Superior temporal gyrus (tissue), 1 donor: ENCODE measurements around the gene DAPK1.
"Not testable (repeated sequence)": the region's sequence is repeated elsewhere in the genome, so short reads cannot be mapped to it uniquely, and the experiment has no call there.

ENCODE experiments used
- DNase-seq: peaks from one replicate; pipeline ENCODE4 v3.0.0-alpha.2; 2016; ENCODE audit errors: extremely low spot score

The DAPK1 gene

DNA sequence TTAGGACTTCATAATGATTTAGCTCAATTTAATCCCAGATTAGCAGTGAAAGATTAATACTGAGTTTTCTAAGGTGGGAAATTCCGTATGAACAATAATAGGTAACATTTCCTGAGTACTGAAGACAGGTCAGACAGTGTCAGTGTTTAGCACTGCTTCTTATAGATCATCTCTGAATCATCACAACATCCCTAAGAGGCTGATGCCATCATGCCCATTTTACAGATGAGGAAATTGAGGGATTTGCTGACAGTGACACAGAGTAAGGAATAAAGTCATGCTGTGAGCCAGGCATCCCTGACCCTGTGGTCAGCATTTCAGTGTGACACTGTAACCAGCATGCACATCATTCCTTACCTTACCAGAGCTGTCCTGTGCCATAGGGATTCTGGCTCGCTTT is 44.5 kb downstream of the DAPK1 start:
- no peak for DNase-seq

DNA sequence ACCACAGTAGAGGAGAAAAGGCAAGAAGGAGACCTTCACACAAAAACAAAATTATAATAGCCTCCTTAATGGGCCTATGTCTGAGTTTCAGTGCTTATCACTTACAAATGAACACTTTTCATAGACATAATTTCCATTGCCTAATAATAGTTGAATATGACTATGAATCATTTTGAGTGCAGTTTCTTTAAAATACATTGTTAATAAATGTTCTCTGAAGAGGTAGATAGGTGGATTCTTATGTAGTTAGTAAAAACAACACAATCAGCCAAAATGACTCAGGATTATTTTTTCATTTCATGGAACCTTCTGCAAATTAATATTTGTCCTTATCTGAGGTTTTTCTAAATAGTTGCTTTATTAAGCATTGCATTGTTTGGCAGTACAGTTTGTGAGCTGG is 45.6 kb downstream of the DAPK1 start:
- DNase-seq, result no peak

DNA sequence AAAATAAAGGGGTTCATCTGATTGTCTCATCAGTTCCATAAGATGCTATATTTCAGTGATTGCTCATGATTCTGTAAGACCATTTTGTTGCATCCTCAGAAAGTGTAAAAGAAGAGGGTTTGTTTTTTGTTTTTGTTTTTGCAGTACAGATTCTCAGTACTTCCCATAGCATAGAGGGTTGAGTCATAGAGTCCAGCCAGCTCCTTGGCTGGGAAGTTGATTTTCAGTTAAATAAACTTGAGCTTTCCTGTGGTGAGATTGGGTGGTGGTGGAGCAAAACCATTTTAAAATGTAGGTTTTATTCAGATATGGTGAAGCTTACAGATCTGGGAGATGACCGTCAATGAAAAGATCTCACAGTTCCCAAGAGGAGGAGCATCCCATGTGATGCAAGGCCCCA is 48.2 kb downstream of the DAPK1 start:
- no peak for DNase-seq

DNA sequence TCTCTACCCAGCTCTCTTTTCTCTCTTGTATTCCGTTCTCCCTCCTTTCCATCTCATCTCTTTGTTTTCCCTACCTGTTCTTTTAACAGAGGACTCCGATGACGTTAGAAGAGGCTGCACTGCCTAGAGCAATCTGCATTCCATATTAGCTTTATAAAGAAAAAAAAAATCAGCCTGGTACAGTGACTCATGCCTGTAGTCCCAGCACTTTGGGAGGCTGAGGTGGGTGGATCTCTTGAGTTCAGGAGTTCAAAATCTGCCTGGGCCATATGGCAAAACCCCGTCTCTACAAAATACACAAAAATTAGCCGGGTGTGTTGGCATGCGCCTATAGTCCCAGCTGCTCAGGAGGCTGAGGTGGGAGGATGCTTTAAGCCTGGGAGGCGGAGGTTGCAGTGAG is 49.0 kb downstream of the DAPK1 start:
- DNase-seq, result no peak

DNA sequence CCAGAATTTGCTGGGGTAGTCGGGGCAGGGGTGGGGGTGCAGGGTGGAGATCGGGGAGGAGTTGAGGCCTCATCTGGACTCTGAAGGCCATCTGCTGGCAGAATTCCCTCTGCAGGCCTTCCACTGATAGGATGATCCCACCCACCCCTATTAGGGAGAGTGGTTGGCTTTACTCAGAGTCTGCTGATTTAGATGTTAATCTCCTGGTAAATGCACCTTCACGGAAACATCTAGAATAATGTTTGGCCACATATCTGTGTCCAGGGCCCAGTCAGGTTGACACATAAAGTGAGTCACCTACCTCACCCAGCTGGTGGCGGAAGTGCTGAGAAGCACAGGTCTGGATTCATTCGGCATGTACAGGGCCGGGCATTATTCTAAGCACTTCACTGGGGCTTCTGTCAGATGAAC is 50.0 kb downstream of the DAPK1 start:
- no peak for DNase-seq

DNA sequence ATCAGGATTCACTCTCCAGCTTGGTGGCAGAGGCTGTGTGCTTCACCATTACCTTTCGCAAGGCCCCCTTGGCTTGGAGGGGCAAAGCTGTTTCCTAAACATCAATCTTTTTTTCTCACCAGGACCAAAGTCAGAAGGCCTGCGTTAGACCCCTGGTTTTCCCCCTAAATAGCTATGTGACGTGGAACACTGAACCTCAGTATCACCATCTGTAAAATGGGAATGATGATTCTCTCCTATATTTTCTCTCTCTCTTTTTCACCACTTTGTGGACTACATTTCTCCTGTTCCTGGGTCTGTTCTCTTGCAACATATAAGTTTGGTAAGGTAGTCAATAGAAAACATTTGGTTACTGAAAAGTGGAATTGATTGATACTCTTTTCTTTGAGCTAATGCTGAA is 50.5 kb downstream of the DAPK1 start:
- DNase-seq, result no peak

DNA sequence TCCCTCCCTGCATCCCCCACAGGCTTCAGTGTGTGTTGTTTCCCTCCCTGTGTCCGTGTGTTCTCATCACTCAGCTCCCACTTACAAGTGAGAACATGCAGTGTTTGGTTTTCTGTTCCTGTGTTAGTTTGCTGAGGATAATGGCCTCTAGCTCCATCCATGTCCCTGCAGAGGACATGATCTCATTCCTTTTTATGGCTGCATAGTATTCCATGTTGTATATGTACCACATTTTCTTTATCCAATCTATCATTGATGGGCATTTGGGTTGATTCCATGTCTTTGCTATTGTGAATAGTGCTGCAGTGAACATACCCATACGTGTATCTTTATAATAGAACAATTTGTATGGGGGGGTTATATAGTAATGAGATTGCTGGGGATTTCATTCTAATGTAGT is 51.4 kb downstream of the DAPK1 start:
- DNase-seq, result not testable (repeated sequence)

DNA sequence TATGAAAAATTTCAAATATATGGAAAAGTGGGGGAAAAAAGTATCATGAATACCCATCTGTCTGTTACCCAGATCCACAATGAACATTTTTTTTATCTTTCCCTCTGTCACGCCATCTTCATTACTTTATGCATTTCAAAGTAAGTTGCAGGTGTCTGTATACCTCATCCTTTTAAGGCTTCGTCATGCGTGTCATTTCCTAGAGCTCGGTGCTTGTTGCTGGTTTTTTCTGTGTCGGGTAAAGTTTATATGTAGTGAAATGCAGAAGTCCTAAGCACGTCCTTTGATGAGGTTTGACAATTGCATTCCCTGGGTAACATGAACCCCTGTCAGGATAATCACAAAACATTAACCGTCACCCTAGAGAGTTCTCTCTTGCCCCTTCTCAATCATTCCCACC is 52.1 kb downstream of the DAPK1 start:
- no peak for DNase-seq

DNA sequence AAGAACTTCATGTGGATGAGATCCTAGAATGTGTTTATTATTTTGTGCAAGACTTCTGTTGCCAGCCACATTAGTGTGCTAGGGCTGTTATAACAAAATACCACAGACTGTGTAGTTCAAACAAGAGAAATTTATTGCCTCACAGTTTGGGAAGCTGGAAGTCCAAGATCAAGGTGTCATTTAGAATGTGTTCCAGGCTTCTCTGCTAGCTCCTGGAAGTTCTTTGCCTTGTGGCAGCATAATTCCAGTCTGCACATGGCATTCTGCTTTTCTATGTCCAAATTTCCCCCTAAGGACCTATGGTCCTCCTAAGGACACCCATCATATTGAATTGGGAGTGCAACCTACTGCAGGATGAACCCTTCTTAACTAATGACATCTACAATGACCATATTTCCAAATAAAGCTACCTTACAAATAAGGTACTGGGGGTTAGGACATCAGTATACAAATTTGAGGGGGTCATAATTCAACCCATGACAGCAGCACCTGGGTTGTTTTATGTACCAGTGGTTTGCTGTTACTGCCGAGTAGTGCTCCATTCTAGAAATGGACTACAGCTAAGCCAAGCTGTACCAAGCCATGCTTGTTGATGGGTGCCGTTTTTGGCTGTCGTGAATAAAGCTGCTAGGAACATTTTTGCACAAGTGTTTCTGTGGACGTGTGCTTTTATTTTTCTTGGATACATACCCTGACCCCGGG is 52.7 kb downstream of the DAPK1 start:
- DNase-seq, result no peak

DNA sequence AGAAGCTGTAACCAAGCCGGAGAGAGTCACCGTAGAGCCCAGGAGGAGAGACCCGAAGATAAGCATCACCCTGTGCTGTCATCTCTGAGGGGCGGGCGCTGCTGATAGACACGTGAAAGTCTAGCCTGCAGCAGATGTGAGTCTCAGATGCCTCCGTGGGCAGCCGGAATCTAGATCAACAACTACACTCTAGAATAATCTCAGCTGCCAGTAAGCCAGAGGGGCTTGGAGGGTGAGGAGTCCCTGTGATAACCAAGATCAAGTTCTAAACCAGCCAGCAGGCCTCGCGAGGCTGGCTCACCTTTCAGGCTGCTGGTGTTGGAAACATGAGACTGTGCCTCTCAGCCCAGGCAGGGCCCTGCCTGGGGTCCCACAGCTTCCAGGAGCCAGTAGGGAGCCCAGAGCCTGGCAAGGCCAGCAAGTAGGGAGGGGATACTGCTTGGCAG is 54.1 kb downstream of the DAPK1 start:
- DNase-seq, result no peak

DNA sequence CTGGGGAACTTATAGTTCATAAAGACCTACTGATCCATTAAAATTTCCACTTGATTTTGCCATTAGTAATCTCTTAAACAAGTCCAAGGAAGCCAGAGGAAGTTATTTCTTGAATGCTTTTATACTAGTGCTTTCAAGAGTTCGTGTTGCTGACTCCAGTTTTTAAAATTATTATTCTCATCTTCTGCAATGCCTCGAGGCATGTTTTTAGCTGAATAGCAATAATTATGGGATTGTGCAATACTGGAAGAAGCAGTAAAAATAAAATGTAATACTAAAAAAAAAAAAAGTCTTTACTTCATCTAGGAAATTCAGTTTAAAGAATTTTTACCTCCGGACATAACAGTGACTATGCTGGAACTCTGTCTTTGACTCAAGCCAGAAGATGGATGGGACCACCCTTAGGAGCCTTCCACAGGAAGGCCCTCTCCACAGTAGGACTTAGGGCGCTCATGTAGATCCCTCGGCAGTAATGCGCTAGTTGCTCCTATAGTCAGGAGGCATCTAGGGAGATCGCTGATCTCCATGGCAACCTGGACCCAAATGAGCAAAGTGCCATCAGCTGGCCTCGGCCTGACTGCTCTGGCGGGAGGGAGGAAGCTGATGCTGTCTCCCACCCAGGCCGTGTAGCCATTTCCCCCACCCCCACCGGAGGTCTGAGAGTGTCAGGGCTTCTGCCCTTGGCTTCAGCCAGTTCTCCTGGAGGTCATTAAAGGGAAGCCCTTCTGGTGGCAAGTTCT is 56.7 kb downstream of the DAPK1 start:
- no peak for DNase-seq

DNA sequence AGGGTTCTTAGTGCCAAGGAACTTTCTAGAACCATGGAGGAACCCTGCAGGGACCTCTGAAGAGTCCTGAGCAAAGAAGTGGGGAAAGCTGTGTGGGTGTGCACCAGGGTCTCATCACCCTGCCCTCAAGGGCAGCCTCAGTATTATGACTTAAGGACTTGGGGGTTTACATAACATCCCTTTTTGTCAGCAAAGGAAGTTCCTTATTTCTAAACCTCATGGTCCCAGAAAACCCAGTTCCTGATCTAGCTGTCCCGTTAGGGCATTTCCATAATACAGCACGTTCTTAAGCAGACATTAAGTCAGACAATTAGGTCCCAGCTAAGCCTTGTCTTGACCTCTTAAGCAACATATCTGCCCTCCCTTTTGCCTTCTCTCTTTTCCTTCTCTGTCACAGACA is 57.3 kb downstream of the DAPK1 start:
- DNase-seq, result no peak

DNA sequence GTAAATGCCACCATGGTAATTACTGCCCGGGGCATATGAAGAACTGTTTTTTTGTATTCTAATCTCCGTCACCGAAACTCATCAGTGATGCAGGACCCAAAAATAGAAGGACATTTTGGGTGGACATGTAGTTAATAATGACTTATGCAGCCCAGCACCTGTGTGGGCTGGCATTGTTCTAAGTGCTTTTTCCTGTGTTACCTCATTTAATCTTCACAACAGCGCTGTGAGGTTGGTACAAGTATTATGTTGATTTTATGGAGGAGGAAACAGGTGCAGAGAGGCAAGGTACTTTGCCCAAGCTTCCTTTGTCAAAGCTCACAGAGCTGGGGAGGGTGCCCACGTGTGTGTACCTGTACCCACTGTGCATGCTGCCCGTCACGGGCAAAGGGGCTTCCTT is 58.4 kb downstream of the DAPK1 start:
- DNase-seq, result no peak

DNA sequence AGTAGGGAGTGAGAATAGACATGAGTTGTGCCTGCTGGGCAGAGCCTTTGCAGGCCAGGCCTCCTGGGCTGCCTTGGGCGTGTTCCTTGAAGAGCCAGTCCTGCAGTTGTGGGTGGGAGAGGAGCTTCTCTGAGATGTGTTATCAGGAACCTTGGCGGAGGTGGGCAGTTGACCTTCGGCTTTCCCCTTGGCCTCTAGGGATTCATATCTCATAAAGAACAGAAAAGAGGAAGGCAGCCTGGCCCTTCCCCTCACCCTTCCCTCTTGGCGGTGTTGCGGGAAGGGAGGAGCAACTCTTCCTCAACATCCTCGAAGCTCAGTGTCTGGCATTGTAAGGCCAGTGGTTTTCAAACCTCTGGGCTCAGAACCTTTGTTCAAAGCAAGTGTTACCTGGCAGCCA is 59.2 kb downstream of the DAPK1 start:
- no peak for DNase-seq

DNA sequence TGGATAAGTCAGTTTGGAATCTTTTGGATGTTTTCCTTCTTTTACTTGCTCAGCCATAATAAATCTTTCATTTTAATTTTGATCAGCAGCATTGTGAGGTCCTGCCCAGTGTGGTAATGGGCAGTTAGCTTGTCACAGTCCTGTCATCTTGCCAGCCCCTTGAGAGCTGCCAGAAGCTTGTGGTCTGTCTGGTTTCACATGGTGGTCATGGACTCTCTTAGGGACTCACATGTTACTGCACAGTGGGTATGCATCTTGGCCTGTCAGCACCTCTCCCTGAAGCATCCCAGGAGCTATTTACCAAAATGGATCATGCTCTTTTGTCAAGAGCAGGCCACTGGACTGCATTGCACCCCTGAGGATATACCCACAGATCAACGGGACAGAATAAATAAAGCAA is 60.3 kb downstream of the DAPK1 start:
- DNase-seq, result no peak

DNA sequence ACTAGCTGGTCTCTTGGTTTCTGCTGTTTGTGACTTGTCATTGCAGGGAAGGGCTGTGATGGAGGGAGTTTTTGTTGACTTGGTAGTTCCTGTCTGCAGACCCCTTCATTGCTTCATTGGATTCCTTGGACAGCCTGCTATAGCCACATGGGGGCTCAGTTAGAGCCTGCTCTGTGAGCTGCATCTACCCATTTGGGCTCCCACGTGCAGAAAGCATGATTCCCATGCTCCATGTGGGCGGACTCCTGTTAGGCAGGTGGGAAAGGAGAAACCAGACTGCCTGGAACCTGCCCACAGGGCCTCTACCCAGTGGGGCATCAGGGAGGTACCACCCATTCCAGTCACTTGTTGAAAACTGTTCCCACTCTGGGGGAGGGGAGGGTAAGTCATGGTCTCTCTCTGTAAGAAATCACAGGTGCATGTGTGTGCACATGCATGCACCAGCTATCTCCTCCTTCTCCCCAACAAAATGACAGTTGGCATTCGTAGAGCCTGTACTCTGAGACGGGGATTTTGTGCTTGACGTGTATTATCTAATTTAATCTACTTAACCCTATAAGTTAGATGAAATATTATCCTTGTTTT is 61.0 kb downstream of the DAPK1 start:
- no peak for DNase-seq

DNA sequence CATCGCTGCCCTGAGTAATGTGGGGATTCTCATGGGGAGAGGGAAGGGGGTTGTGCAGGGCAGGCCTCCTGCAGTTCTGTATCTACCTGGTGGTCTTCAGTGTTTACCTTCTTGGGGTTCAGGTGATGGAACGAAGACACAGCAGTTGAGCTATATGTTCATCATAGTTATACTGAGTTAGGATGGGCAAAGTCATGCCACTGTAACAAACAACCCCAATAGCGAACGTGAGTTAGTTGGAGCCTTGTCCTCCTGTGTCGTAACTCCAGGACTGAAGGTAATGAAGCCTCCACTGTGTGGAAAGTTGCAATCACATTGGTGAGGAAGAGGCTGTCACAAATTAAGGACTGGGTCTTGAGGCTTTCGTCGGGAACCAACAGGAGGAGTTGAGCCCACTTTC is 64.4 kb downstream of the DAPK1 start:
- DNase-seq, result no peak

DNA sequence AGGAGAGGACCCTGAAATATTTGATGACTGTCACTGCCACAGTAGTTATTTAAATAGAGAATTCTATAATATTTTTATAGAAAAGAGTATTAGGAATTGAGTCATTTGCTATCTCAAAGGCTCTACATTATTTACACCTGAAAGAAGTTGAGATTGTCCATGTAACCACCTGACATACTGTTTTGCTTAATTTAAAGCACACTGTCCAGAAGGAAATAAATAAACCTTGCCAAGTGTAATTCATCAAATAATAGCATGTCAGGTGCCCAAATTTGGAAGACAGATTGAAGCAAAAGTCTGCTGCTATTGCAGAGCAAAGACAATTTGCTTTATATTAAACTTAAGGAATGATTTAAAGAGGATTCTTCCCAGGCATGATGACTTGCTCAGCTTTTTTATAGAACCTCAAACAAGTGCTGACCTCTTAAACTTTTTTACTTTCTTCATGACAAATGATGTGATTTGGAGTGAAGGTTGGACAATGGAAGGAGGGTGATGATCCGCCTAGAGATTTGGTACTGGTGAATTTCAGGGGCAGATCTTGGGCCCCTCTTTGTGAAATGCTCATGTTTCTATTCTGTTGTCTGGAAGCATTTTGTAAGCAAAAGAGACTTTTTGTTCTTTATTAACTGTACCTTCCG is 65.0 kb downstream of the DAPK1 start:
- DNase-seq, result no peak

DNA sequence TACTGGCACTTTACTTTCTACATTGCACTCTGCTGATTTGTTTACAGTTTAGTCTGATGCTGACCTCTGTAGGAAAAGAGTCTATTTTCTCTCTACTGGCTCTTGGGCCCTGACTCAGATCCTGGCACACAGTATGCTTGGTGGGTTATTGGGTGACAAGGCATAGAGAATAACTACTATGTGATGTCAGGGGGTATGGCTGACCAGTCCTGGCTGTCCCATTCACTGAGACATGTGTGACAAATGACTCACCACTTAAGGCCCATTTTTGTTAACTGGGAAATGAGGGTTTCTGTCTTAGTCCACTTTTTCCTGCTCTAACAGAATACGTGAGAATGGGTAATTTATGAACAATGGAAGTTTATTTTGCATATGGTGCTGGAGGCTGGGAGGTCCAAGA is 66.4 kb downstream of the DAPK1 start:
- DNase-seq, result no peak

DNA sequence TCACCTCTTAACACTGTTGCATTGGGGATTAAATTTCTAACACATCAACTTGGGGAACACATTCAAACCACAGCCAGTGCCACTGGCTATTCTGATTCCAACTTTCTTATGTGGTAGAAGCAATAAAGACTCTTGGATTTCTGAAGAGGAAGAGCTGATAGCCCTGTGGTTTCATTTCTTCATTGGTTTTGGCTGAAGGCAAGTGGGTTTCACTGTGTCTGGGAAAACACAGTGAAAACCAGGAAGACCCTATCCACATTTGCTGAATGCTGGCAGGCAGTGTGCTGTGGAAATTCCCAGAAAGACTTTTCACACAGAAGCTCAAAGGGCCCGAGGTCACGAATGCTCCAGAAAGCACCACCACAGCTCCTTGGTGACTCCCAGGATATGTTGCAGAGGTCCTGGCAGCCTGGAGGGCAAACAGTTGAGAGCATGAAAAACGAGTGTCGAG is 67.1 kb downstream of the DAPK1 start:
- no peak for DNase-seq

DNA sequence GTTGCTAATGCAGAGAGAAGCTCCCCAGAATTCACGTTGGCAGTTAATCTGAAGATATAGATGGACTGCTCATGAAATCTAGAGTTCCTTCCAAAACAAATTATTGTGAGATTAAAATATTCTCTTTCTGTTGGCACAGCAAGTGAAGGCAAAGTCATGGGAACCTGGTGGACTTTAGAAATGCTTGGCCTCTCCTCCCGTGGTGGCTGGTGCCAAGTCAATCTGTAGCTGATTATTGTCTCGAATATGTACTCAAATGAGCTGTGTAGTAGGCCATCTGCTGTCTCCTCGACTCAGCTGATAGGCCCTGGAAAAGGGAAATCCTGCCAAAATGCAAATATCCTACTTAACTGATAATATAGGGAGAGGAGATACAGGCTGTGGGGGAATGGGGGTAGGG is 69.3 kb downstream of the DAPK1 start:
- DNase-seq, result peak; percentile 38

DNA sequence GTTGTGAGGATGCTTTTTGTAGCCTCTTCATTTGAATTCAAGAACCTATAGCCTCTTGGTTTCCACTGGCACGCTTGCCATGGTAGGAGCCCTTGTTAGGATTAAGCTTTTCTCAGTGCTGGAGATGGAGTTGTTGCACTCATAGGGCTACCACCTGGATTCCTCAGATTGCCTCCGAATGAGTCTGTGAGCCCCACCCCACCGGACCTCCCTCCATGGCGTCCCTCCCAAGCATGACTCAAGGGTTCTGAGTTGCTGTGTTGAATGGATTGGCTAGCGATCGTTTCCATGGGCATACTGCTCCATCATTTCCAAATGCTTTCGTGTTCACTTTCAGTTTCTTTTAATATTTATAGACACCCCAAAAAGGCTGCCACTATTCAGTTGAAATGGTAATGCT is 69.9 kb downstream of the DAPK1 start:
- no peak for DNase-seq

DNA sequence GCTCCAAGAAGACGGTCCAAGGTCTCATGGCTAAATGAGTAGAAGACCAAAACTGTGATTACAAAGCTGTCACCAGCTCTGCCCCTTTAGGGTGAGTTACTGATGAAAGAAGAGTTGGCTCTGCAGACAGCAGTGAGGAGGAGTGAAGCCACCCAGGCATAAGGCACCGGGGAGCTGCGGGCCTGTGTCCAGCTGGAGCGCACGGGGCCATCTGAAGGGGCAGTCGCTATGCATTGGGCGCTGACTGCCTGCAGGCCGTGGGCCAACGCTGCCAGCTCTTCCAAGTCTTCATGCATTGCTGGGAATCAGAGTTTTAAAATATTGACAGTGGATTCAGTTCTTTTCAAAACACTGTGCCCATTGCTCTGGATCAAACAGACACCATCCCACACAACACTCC is 70.3 kb downstream of the DAPK1 start:
- DNase-seq, result no peak
